Measurements from ENCODE around the gene KCNG2. TPM values are rescaled to one million over a fixed set of nuclear protein-coding genes. Genes with fewer than 3 reads are reported as not detected.

KCNG2 gene
- total RNA-seq, 1 donor = not detected

DNA sequence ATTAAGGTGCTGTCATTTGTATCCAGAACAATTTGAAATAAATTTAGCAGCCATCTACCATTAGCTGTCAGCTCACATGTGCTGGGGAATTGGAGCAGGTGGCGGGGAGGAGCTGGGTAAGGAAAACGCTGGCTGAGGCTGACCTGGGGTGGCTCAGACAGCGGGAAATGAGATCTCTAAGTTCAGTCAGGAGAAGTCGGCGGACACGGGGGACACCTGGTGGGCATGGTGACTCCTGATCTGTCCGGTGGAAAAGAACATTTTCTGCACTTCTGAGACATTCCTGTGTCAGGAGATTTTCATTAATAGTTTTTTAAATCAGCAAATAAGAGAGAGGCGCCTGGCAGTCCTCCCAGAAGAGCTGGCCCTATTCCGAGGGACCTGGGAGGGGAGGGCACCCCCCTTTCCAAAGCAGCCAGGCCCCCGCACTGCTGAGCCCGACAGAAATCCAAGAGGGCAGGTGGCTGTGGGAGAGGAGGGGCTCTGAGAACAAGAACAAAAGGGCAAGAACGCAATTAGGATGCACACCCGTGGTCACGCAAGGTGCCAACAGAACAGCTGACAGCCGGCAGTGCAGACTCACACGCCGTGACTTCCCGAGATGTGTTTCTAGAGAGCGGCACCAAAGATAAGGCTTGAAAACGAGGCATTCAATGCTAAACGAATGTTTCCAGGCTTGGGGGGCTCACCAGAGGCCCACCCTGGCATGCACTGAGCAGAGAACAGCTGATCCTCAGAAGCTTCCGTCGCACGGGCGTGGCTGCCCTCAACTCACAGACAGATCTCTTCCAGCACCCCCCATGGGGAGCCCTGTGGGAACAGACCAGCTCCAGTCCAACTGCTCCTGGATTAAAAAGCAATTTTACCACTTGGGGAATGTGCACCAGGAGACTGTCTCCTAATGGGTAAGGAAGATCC, 127.3 kb downstream of the KCNG2 start:
- DNase-seq (ENCODE audit: low read depth) = no peak
- H3K4me3 ChIP-seq (ENCODE audit: low read depth, low read length) = no peak overlapping the region
- TF ChIP-seq, protein P1, sequence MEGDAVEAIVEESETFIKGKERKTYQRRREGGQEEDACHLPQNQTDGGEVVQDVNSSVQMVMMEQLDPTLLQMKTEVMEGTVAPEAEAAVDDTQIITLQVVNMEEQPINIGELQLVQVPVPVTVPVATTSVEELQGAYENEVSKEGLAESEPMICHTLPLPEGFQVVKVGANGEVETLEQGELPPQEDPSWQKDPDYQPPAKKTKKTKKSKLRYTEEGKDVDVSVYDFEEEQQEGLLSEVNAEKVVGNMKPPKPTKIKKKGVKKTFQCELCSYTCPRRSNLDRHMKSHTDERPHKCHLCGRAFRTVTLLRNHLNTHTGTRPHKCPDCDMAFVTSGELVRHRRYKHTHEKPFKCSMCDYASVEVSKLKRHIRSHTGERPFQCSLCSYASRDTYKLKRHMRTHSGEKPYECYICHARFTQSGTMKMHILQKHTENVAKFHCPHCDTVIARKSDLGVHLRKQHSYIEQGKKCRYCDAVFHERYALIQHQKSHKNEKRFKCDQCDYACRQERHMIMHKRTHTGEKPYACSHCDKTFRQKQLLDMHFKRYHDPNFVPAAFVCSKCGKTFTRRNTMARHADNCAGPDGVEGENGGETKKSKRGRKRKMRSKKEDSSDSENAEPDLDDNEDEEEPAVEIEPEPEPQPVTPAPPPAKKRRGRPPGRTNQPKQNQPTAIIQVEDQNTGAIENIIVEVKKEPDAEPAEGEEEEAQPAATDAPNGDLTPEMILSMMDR (IDR thresholded peaks at IDR 0.05; ENCODE audit: insufficient read depth, low read length) = no peak

- DNase-seq (ENCODE audit: low read depth) = no peak
- no peak overlapping the region for H3K4me3 ChIP-seq (ENCODE audit: low read depth, low read length)
- TF ChIP-seq, protein P1 (IDR thresholded peaks at IDR 0.05; ENCODE audit: insufficient read depth, low read length) = no peak
These were observed 128.6 kb downstream of the KCNG2 start for GRCh38 chr18:79926306-79926705.

DNA sequence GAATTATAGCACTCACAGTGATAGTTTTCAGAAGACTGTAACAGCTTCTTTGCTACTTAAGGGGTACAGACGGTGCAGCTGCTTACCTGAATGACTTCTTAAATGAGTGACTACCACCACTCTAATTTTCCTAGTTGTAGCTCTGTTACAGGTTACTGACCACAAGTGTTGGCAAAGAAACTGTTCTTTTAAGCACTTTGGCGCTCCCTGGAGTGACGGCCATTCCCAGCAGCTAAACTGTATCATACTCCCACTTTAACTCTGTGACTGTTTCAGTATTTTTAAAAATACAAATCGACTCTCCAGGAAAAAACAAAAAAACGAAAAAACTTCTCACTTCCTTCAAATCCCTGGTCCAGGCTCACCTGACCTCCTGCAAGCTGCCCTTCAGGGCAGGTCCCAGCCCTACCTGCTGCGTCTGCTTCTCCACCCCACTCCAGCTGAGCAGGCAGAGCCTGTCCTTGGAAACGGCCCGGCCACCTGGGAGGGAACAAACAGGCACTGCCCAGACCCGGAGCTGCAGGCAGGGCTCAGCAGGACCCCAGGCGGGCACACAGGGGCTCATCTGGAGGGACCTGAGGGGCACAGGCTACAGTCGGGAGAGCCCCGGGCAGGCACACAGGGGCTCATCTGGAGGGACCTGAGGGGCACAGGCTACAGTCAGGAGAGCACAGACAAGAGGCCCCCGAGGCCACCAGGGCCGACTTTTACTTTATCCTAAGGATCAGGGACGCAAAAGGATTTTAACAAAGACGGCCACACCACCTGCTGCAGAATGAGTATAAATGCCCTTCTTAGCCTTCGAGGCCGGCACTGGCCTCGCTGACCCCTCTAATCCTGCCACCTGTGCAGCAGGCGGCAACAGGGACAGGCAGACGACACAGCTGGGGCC, 129.2 kb downstream of the KCNG2 start:
- H3K4me3 ChIP-seq (ENCODE audit: low read depth, low read length) = no peak overlapping the region
- TF ChIP-seq, protein P1 (IDR thresholded peaks at IDR 0.05; ENCODE audit: insufficient read depth, low read length) = no peak
- no peak for DNase-seq (ENCODE audit: low read depth)

GRCh38 chr18:79927607-79928562, 130.1 kb downstream of the KCNG2 start:
- no peak overlapping the region for H3K4me3 ChIP-seq (ENCODE audit: low read depth, low read length)
- TF ChIP-seq, protein P1 (IDR thresholded peaks at IDR 0.05; ENCODE audit: insufficient read depth, low read length) = no peak
- DNase-seq (ENCODE audit: low read depth) = no peak

- DNase-seq (ENCODE audit: low read depth) = no peak
- TF ChIP-seq, protein P1 (IDR thresholded peaks at IDR 0.05; ENCODE audit: insufficient read depth, low read length) = no peak
- H3K4me3 ChIP-seq (ENCODE audit: low read depth, low read length) = no peak overlapping the region
These were observed 130.8 kb downstream of the KCNG2 start for GRCh38 chr18:79928563-79928960.
